Thyroid gland (tissue), 4 donors: ENCODE data around the gene DPYD. TPM values are rescaled to one million over a fixed set of nuclear protein-coding genes. Genes with fewer than 3 reads are reported as not detected.

ENCODE experiments used
- DNase-seq, 2 donors: peaks; one replicate each; pipeline ENCODE4 v3.0.0-alpha.2; 2019
- H3K27ac ChIP-seq, 3 donors: fragments of 200-600 bp; sonication (generic); 1 replicate in 2 of 3; 2 replicates in 1 of 3; pipeline ENCODE4 v1.5.1; 2016 to 2019; ENCODE audit warnings: mild to moderate bottlenecking in 1 of 3, moderate library complexity in 1 of 3
- H3K27me3 ChIP-seq: fragments of 200-600 bp; sonication (generic); one replicate; pipeline ENCODE4 v1.5.1; 2019
- H3K36me3 ChIP-seq, 2 donors: fragments of 200-600 bp; sonication (generic); one replicate each; pipeline ENCODE4 v1.5.1; 2016 to 2019
- H3K4me1 ChIP-seq, 2 donors: fragments of 200-600 bp; sonication (generic); one replicate each; pipeline ENCODE4 v1.5.1; 2017 to 2019
- H3K4me3 ChIP-seq, 3 donors: fragments of 200-600 bp; sonication (generic); replicated peaks in 1 of 3; 1 replicate in 2 of 3; 2 replicates in 1 of 3; pipeline ENCODE4 v1.5.1; 2016; ENCODE audit warnings: mild to moderate bottlenecking in 1 of 3
- H3K9me3 ChIP-seq: fragments of 200-600 bp; sonication (generic); one replicate; pipeline ENCODE4 v1.5.1; 2017
- CTCF ChIP-seq, 6 experiments: fragments of 200-600 bp in 3 of 6; fragments of 450-650 bp in 3 of 6; sonication (generic) in 3 of 6; IDR thresholded peaks; one replicate each; pipeline ENCODE4 v1.5.1; 2016 to 2019; ENCODE audit warnings: antibody characterized with exemption in 6 of 6, mild to moderate bottlenecking in 2 of 6, inconsistent platforms in 1 of 6, moderate library complexity in 1 of 6
- POLR2A ChIP-seq, 2 donors: fragments of 450-650 bp; IDR thresholded peaks; one replicate each; pipeline ENCODE4 v1.6.1; 2017; ENCODE audit warnings: antibody characterized with exemption in 2 of 2, mild to moderate bottlenecking in 2 of 2, moderate library complexity in 1 of 2
- WGBS, 2 donors: methylation state at CpG; one replicate each; pipeline ENCODE4 v1.1.5; 2017; 5-methylcytosine and 5-hydroxymethylcytosine counted together
- intact Hi-C: fragments of 100-400 bp; cut with DNase I; formaldehyde crosslinking; loops from one replicate; pipeline ENCODE4 v1.15.1; 2023
- total RNA-seq, 4 donors: library from RNA; depleted of rRNA; stranded (reverse); fragments of >200 nt; gene quantifications; one replicate each; pipeline ENCODE4 v1.2.3, GENCODE V29; 2016

The DPYD gene
- total RNA-seq, 4 donors from 2014 or later = 27.3 to 54.0 (median 39.5) TPM

GRCh38 chr1:97384294-97384968 lies 536.4 kb downstream of the DPYD start:
- Histone ChIP-seq H3K4me1 (no peaks in the 10 kb centered on the region), H3K27me3 (no peaks in the 10 kb centered on the region), H3K9me3 (no peaks in the 10 kb centered on the region), H3K4me3 (no peak overlapping the region), H3K36me3 (no peaks in the 10 kb centered on the region), H3K27ac (no peak overlapping the region)
- DNase-seq = no peak
- 73 to 79% methylated on average over 5 of the region's 5 CpGs for WGBS, 2 donors
- intact Hi-C loops = no loop called here
- no peak for TF ChIP-seq CTCF (IDR thresholded peaks at IDR 0.05)
- TF ChIP-seq POLR2A (IDR thresholded peaks at IDR 0.05) = no peak

GRCh38 chr1:97383797-97384196 lies 537.0 kb downstream of the DPYD start:
- Histone ChIP-seq H3K36me3 (no peaks in the 10 kb centered on the region), H3K27ac (no peak overlapping the region), H3K27me3 (no peaks in the 10 kb centered on the region), H3K9me3 (no peaks in the 10 kb centered on the region), H3K4me3 (no peak overlapping the region), H3K4me1 (no peaks in the 10 kb centered on the region)
- no peak for DNase-seq
- WGBS, 2 donors = 85 to 91% methylated on average over 4 of the region's 4 CpGs
- no peak for TF ChIP-seq CTCF (IDR thresholded peaks at IDR 0.05)
- TF ChIP-seq POLR2A (IDR thresholded peaks at IDR 0.05) = no peak
- intact Hi-C loops = no loop called here

DNA sequence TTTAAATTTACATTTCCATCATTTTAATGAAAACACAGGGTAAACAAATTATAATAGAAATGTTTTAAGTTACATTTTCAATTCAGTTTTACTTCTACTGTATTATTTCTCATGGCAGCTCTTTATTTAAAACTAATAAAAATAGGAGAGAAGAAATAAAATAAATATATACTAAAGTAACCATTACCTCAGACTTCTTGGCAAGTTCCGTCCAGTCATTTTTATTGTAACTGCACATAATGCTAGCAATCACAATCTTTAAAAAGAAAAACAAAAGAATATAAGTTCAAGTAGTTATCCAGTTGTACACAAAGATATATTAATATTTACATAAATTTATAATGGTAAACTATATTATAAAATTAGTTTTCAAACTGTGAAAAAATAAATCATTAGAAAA lies 538.6 kb downstream of the DPYD start:
- Histone ChIP-seq H3K9me3 (no peaks in the 10 kb centered on the region), H3K4me1 (no peaks in the 10 kb centered on the region), H3K27me3 (no peaks in the 10 kb centered on the region), H3K4me3 (no peak overlapping the region), H3K27ac (no peak overlapping the region), H3K36me3 (no peaks in the 10 kb centered on the region)
- intact Hi-C loops = no loop called here
- WGBS, 2 donors = 96 to 97% methylated on average over 1 of the region's 1 CpG
- no peak for DNase-seq
- TF ChIP-seq CTCF (IDR thresholded peaks at IDR 0.05) (no peak), POLR2A (IDR thresholded peaks at IDR 0.05) (no peak)

DNA sequence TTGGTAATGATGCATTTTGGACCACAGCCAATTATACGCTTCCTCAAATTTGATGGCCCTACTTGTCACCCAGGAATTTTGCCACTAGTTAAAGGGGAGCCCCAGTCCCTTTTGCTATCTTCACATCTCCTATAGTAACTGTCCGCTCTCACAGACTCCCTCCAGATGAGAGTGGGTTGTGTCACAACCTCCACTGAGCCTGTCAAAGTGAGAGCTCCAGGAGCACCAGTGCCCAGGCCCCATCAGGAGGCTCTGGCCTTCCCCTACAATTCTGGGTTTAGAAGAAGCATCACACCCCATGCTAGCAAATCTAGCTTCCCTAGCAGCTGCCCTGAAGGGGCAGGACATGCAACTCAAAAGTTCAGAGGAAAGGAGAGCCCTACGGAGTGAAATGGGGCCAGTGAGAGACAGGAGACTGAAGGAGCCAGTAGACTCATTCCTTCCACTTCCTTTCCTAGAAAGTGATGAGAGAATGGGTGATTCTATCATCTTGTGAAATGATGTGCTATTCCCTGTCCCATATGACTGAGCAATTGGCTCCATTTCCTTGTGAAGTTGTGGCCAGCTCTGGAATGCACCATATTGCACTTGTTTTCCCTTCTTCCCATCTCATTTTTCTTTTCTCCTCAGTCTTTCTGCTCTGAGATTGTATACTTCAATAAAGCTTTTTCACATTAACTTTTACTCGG lies 541.3 kb downstream of the DPYD start:
- TF ChIP-seq POLR2A (IDR thresholded peaks at IDR 0.05) (no peak), CTCF (IDR thresholded peaks at IDR 0.05) (no peak)
- DNase-seq = no peak
- H3K4me1 ChIP-seq = no peaks in the 10 kb centered on the region
- H3K9me3 ChIP-seq = no peaks in the 10 kb centered on the region
- 90 to 92% methylated on average over 4 of the region's 4 CpGs for WGBS, 2 donors
- no peak overlapping the region for H3K4me3 ChIP-seq
- H3K36me3 ChIP-seq = no peaks in the 10 kb centered on the region
- no peaks in the 10 kb centered on the region for H3K27me3 ChIP-seq
- intact Hi-C loops = no loop called here
- H3K27ac ChIP-seq = no peak overlapping the region

GRCh38 chr1:97378596-97378995 lies 542.2 kb downstream of the DPYD start:
- DNase-seq = no peak
- Histone ChIP-seq H3K27me3 (no peaks in the 10 kb centered on the region), H3K27ac (no peak overlapping the region), H3K4me3 (no peak overlapping the region), H3K36me3 (no peaks in the 10 kb centered on the region), H3K4me1 (no peaks in the 10 kb centered on the region), H3K9me3 (no peaks in the 10 kb centered on the region)
- intact Hi-C loops = no loop called here
- no peak for TF ChIP-seq CTCF (IDR thresholded peaks at IDR 0.05)
- no peak for TF ChIP-seq POLR2A (IDR thresholded peaks at IDR 0.05)
- 75 to 82% methylated on average over 3 of the region's 3 CpGs for WGBS, 2 donors
